IgD-negative memory B cell (primary cell): ENCODE measurements around the gene QSER1. TPM values are rescaled to one million over a fixed set of nuclear protein-coding genes. Genes with fewer than 3 reads are reported as not detected.
A peak's percentile ranks its signal among the peaks of the same experiment; 100 is the strongest.
"Not testable (repeated sequence)": the region's sequence is repeated elsewhere in the genome, so short reads cannot be mapped to it uniquely, and the experiment has no call there.

Experiments used
- H3K27ac Mint-ChIP-seq, 3 donors: one replicate each; pipeline ENCODE4 v1.8.0; 2020 to 2022; ENCODE audit warnings: mild to moderate bottlenecking in 3 of 3, mixed read lengths in 3 of 3, moderate library complexity in 1 of 3
- H3K27me3 Mint-ChIP-seq: one replicate; pipeline ENCODE4 v1.8.0; 2021; ENCODE audit warnings: mixed read lengths
- H3K36me3 Mint-ChIP-seq: one replicate; pipeline ENCODE4 v1.8.0; 2020; ENCODE audit warnings: mild to moderate bottlenecking, mixed read lengths
- H3K4me1 Mint-ChIP-seq, 3 donors: one replicate each; pipeline ENCODE4 v1.8.0; 2020 to 2022; ENCODE audit warnings: mixed read lengths in 3 of 3, mild to moderate bottlenecking in 1 of 3
- H3K4me3 Mint-ChIP-seq, 4 donors: one replicate each; pipeline ENCODE4 v1.8.0; 2020 to 2022; ENCODE audit warnings: mild to moderate bottlenecking in 4 of 4, mixed read lengths in 4 of 4, moderate library complexity in 3 of 4
- H3K9me3 Mint-ChIP-seq, 3 donors: one replicate each; pipeline ENCODE4 v1.8.0; 2020 to 2021; ENCODE audit warnings: mixed read lengths in 3 of 3, mild to moderate bottlenecking in 1 of 3
- polyA plus RNA-seq: library from polyadenylated mRNA; unstranded; fragments of 300-500 nt; fragmentation: Illumina TruSeq; gene quantifications from one replicate; pipeline ENCODE4 v1.2.3, GENCODE V29; 2021

Gene QSER1
- polyA plus RNA-seq, result 0.73 TPM

DNA sequence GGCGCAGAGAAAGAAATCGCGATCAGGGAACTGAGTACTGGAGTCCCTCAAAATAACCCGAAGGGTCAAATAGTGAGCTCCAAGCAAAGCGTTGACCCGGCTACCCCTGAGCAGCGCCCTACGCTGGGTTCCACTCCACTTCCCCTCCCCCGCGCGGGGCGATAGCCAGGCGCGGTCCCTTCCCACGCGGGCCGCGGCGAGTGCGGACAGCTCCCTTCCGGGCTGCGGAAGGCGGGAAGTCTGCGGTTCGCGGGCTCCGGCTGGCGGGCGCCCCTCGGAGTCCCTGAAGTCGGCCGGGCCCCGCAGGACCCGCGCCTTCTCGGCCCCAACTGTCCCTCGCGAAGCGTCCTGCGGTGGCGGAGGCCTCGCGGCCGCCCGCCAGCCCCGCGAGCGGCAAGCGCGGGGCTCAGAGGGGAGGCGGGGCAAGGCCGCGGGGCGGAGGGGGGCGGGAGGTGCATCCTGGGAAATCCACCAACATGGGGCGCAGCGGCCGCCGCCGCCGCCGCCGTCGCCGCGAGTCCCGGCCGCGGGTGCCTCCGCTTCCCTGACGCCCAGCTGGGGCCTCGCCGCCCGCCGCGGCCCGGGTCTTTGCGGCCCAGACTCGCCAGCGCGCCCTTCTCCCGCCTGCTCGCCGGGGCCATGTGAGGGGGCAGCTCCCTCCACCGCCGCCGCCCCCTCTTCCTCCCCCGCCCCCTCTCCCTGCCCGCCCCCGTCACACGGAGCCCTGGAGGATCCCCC, at the start of gene QSER1:
QSER1 (plus strand) TSS at position 457 of the 738 bp plus-strand sequence. CDS start 315 bp downstream, outside the sequence.
- no peaks in the 10 kb centered on the region for H3K27me3 Mint-ChIP-seq
- peak within 1 kb of the TSS; percentile 86 to 93 (median 92) for H3K27ac Mint-ChIP-seq
- H3K4me1 Mint-ChIP-seq, result peaks cover 17 to 25% (median 20%) of the 10 kb centered on the region in 3 donors
- H3K4me3 Mint-ChIP-seq, result peak within 1 kb of the TSS; percentile 90 to 98 (median 97)
- H3K9me3 Mint-ChIP-seq, result peaks cover 0 to 4% (median 1%) of the 10 kb centered on the region in 3 donors
- no peaks in the 10 kb centered on the region for H3K36me3 Mint-ChIP-seq

DNA sequence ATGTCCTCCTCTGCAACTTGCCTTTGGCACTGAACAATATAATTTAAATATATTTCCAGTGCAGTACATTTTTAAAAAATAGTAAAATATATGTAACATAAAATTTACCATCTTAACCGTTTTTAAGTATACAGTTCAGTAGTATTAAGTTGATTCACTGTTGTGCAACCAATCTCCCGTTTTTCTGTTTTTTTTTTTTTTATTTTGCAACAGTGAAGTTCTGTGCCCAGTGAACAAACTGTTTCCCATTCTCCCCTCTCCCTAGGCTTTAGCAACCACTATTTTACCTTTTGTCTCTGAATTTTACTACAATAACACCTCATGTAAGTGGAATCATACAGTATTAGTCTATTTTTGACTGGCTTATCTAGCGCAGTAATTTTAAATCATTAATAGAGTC, 49.1 kb upstream of the QSER1 start:
- peaks cover 1% of the 10 kb centered on the region for H3K36me3 Mint-ChIP-seq
- H3K9me3 Mint-ChIP-seq, result peaks cover 1 to 6% (median 3%) of the 10 kb centered on the region in 3 donors
- no peaks in the 10 kb centered on the region for H3K27me3 Mint-ChIP-seq
- H3K27ac Mint-ChIP-seq, result no peak overlapping the region
- peaks cover 0 to 2% (median 0%) of the 10 kb centered on the region in 3 donors for H3K4me1 Mint-ChIP-seq
- H3K4me3 Mint-ChIP-seq, result no peak overlapping the region

DNA sequence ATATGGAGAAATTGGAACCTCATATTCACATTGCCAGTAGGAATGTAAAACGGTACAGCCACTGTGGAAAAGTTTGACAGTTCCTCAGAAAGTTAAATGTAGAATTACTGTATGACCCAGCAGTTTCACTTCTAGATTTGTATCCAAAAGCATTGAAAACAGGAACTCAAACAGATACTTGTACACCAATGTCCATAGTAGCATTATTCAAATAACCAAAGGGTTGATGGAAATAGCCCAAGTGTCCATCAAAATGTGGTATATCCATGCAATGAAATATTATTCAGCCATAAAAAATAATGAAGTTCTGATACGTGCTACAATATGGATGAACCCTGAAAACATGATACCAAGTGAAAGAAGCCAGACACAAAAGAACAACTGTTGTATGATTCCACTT, 45.1 kb upstream of the QSER1 start:
- Mint-ChIP-seq H3K9me3 (peaks cover 2 to 6% (median 3%) of the 10 kb centered on the region in 3 donors), H3K27me3 (no peaks in the 10 kb centered on the region), H3K4me3 (no peak overlapping the region), H3K36me3 (peaks cover 1% of the 10 kb centered on the region), H3K4me1 (peaks cover 0 to 3% (median 2%) of the 10 kb centered on the region in 3 donors), H3K27ac (no peak overlapping the region)

DNA sequence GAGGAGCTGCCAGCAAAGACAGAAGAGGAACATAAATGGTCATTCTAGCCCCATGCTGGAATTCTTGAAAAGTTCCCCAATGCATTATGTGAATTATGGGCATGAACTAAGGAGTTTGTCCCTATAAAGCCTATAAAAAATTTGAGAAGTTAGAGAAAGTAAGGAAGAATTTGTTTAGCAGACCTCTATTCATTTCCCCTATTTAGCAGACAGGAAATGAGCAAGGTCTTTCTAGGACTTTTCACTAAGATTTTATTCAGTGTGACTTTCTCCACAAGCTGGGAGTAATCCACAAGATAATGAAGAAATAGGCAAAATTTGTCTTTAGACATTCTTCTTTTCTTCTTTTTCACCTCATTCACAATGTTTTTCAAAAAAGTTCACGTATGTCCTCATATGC, 42.9 kb upstream of the QSER1 start:
- Mint-ChIP-seq H3K27ac (no peak overlapping the region), H3K4me1 (peaks cover 0 to 3% (median 2%) of the 10 kb centered on the region in 3 donors), H3K4me3 (no peak overlapping the region), H3K27me3 (no peaks in the 10 kb centered on the region), H3K36me3 (peaks cover 1% of the 10 kb centered on the region), H3K9me3 (peaks cover 3 to 6% (median 3%) of the 10 kb centered on the region in 3 donors)

DNA sequence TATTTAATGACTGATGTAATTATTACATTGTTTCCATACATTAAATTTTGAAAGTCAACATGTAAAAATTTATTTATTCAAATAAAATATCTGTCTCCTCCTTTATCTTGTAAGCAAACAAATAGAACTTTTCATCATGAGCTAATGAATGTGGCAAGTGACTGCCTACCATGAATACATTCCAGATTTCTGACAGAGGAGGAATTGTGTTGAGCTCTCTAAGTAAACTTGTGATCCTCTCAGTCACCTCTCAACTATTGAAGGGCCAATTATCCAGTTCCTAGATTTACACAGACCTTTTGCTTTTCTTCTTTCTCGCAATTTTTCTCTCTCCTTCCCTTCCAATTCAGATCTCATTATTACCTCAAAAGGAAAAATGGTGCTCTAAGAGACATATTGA, 41.4 kb upstream of the QSER1 start:
- Mint-ChIP-seq H3K36me3 (no peaks in the 10 kb centered on the region), H3K4me1 (peaks cover 0 to 3% (median under 1%) of the 10 kb centered on the region in 3 donors), H3K9me3 (peaks cover 3 to 6% (median 3%) of the 10 kb centered on the region in 3 donors), H3K27ac (no peak overlapping the region), H3K27me3 (no peaks in the 10 kb centered on the region), H3K4me3 (no peak overlapping the region)

DNA sequence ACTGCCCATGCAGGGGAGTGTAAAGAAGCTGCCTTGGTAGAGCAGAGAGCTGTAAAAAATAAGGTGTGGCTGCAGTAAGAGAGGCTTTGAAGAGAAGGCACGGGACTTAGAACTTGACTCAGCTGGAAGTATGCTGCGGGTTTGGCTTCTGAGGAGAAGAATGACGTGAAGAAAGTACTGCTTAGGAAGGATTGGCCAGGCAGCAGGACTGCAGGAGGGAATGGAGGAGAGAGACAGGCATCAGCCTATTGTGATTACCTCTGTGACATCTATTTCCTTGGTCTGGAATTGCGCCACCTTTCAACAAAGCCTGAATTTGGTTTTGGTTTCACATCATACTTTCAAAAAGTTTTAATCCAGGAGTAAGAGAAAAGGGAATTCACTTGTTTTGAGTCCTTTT, 40.4 kb upstream of the QSER1 start:
- Mint-ChIP-seq H3K4me3 (no peak overlapping the region), H3K4me1 (peaks cover 0 to 3% (median 0%) of the 10 kb centered on the region in 3 donors), H3K9me3 (peaks cover 2 to 6% (median 3%) of the 10 kb centered on the region in 3 donors), H3K27me3 (no peaks in the 10 kb centered on the region), H3K36me3 (no peaks in the 10 kb centered on the region), H3K27ac (no peak overlapping the region)

DNA sequence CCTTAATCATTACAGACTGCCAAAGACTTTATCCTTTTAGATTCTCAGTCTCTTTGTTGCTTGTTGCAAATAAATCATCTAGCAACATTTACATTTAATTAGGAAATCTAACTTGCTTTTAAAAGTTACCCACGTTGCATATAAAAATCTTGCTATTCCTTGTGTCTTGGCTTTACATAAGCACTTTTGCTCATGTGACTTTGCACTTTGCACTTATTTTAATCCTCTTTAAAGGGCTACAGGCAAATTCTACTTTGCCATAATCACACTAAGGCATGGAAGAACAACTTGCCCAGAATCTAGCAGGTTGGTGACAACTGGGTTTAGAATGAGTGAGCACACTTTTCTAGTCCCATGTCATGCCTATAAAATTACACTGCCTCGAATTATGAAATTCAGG, 37.0 kb upstream of the QSER1 start:
- Mint-ChIP-seq H3K36me3 (no peaks in the 10 kb centered on the region), H3K4me1 (no peaks in the 10 kb centered on the region), H3K27me3 (peaks cover 2% of the 10 kb centered on the region), H3K9me3 (peaks cover 0 to 2% (median 0%) of the 10 kb centered on the region in 3 donors), H3K27ac (no peak overlapping the region), H3K4me3 (no peak overlapping the region)

DNA sequence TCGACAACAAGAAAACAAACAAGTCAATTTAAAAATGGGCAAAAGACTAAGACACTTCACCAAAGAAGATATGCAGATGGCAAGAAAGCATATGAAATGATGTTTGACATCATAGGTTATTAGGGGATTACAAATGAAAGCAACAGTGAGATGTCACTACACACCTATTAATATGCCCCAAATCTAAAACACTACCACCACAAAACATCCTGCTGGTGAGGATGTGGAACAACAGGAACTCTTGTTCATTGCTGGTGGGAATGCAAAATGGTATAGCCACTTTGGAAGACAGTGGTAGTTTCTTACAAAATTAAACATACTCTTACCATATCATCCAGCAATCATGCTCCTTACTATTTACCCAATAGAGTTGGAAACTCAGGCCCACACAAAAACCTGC, 33.9 kb upstream of the QSER1 start:
- Mint-ChIP-seq H3K27me3 (peaks cover 5% of the 10 kb centered on the region), H3K27ac (no peak overlapping the region), H3K9me3 (peaks cover 0 to 1% (median 0%) of the 10 kb centered on the region in 3 donors), H3K4me3 (no peak overlapping the region), H3K36me3 (no peaks in the 10 kb centered on the region), H3K4me1 (no peaks in the 10 kb centered on the region)

DNA sequence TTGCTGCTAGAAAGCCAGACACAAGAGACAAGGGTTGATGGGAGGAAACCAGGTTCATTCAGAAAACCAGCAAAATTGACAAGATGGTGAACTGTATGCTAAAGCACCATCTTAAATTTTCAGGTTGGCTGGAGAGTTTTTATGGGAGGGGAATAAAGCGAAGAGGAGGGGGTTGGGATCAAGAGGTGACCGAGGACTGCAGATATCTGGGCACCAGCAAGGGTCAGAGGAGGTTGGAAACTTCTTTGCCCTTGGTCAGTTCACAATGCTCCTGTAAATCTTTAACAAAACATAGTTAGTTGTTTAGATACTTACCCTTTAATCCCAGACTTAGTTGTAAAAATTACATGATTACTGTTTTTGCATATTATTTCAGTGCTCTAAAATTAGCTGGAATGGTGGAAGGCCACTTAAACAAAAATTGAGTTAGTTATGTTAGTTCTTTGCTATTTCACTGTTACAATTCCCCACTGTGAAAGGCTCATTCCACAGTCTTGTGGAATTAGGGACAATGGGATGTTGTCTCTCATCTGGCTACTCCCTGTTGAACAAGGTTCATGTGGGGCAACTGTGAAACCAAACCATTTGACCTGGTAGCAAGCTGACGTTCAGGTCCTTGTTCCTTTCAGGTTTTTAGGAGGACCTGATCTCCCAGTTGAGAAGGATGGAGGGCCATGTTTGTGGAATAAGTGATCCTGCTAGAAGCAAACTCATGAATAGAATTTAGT, 30.6 kb upstream of the QSER1 start:
- no peak overlapping the region for H3K27ac Mint-ChIP-seq
- H3K27me3 Mint-ChIP-seq, result peaks cover 7% of the 10 kb centered on the region
- H3K9me3 Mint-ChIP-seq, result peaks cover 0 to 1% (median 0%) of the 10 kb centered on the region in 3 donors
- peaks cover 2% of the 10 kb centered on the region for H3K36me3 Mint-ChIP-seq
- H3K4me1 Mint-ChIP-seq, result no peaks in the 10 kb centered on the region
- H3K4me3 Mint-ChIP-seq, result no peak overlapping the region

DNA sequence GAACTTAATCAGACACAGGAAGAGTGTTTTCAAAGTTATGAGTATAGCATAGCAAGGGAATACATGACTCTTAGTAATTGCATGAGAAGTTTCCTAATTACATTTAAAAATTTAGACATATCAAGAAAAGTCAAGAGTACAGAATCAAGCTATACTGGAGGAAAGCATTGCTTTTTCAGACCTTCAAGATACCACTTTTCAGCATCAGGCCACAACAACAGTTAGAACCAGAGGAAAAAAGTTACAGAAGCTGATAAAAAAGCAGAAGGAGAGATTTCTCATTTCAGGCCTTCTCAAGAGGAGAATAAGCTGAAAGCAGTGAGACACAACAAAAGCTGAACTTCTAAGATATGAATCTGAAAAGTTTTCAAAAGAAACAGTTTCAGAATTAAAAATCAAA, 28.1 kb upstream of the QSER1 start:
- no peak overlapping the region for H3K4me3 Mint-ChIP-seq
- H3K27me3 Mint-ChIP-seq, result peaks cover 7% of the 10 kb centered on the region
- peaks cover 2% of the 10 kb centered on the region for H3K36me3 Mint-ChIP-seq
- H3K27ac Mint-ChIP-seq, result no peak overlapping the region
- H3K9me3 Mint-ChIP-seq, result peaks cover 0 to 6% (median 3%) of the 10 kb centered on the region in 3 donors
- no peaks in the 10 kb centered on the region for H3K4me1 Mint-ChIP-seq

DNA sequence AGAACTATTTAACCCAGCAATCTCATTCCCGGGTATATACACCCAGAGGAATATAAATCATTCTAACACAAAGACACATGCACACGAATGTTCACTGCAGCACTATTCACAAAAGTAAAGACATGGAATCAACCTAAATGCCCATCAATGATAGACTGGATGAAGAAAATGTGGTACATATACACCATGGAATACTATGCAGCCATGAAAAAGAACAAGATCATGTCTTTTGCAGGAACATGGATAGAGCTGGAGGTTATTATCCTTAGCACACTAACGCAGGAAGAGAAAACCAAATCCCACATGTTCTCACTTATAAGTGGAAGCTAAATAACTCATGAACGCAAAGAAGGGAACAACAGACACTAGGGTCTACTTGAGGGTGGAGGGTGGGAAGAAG, 23.9 kb upstream of the QSER1 start:
- not testable (repeated sequence) for H3K4me1 Mint-ChIP-seq, H3K27ac Mint-ChIP-seq, H3K4me3 Mint-ChIP-seq, H3K36me3 Mint-ChIP-seq, H3K27me3 Mint-ChIP-seq, H3K9me3 Mint-ChIP-seq

DNA sequence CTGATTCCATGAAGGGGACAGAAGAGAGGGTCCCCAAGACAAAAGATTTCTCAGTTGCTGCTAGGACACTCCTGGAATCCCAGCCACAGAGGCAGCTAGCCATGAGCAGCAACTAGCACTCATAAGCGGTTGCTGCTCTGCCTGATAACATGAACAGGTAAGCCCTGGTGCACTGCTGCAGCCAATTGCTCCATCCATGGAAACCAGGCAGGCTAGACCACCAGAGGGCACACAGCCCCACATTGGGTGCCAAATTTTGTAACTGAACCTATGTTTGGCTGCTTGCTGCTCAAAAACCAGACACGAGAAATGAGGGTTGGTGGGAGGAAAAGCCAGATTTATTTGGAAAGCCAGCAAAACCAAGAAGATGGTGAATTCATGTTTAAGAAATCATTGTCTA, 21.9 kb upstream of the QSER1 start:
- Mint-ChIP-seq H3K4me1 (no peaks in the 10 kb centered on the region), H3K9me3 (peaks cover 3 to 10% (median 5%) of the 10 kb centered on the region in 3 donors), H3K36me3 (peaks cover 2% of the 10 kb centered on the region), H3K4me3 (peak overlapping the region in 1 of 4 donors; percentile 9), H3K27ac (no peak overlapping the region), H3K27me3 (peaks cover 4% of the 10 kb centered on the region)

DNA sequence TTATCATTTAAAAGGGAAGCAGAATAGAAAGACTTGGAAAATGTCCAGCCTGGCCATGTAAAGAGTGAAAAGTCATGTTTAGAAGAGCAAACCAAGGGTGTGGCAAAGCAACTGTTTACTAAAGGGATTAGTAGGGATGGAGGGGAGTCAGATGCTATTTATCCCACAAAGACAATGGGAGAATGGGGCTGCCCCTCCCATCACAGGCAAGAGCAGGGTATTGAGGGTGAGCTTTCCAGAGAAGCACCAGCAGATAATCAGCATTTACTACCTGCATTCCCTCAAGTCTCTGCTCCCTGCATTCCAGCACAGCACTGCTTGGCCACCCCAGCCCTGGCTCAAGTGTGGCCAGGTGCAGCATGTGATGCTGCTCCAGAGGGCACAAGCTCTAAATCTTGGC, 18.5 kb upstream of the QSER1 start:
- peaks cover 2% of the 10 kb centered on the region for H3K27me3 Mint-ChIP-seq
- peaks cover 0 to 6% (median 5%) of the 10 kb centered on the region in 3 donors for H3K9me3 Mint-ChIP-seq
- no peak overlapping the region for H3K4me3 Mint-ChIP-seq
- no peak overlapping the region for H3K27ac Mint-ChIP-seq
- H3K4me1 Mint-ChIP-seq, result peaks cover 0 to 1% (median 0%) of the 10 kb centered on the region in 3 donors
- H3K36me3 Mint-ChIP-seq, result no peaks in the 10 kb centered on the region

DNA sequence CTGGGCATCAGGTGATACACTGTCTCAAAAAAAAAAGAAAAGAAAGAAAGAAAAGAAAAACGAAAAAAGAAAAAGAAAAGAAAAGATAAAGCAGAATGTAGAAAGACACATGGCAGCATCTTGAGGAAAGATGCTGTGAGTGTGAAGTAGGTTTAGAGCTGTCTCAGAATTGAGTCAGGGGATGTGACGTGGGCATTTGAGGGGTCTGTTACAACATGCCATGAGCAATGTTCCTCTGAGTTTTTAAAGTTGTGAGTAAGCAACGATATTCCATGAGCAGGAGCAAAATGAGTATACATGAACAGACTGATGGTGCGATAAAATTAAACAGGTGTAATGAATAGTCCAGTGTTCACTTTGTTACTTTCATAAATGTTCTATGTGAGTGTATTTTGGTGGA, 11.3 kb upstream of the QSER1 start:
- no peaks in the 10 kb centered on the region for H3K9me3 Mint-ChIP-seq
- peaks cover 0 to 1% (median 0%) of the 10 kb centered on the region in 3 donors for H3K4me1 Mint-ChIP-seq
- no peaks in the 10 kb centered on the region for H3K36me3 Mint-ChIP-seq
- H3K4me3 Mint-ChIP-seq, result no peak overlapping the region
- no peak overlapping the region for H3K27ac Mint-ChIP-seq
- no peaks in the 10 kb centered on the region for H3K27me3 Mint-ChIP-seq

DNA sequence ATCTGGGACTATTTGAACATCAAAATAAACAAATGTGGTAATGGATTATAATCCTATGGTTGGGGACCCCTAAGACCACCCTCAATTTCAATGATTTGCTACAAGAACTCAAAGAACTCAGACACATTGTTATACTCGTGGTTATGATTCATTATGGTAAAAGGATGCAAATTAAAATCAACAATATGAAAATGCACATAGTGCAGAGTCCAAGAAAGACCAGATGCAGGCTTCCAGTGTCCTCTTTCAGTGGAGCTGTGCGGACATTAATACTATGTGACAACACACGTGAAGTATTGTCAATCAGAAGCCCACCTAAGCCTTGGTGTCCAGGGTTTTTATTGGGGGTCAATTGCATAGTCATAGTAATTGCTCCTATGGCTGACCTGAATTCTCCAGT, 9.2 kb upstream of the QSER1 start:
- Mint-ChIP-seq H3K27ac (no peak overlapping the region), H3K4me3 (no peak overlapping the region), H3K9me3 (peaks cover 0 to 6% (median 1%) of the 10 kb centered on the region in 3 donors), H3K36me3 (no peaks in the 10 kb centered on the region), H3K4me1 (peaks cover 0 to 1% (median 0%) of the 10 kb centered on the region in 3 donors), H3K27me3 (no peaks in the 10 kb centered on the region)
